ENCODE data around the gene DRAM1.

GRCh38 chr12:101884174-101884573, 6.8 kb downstream of the DRAM1 start:
- TF ChIP-seq POLR2A (IDR thresholded peaks at IDR 0.05) (no peak), CTCF (IDR thresholded peaks at IDR 0.05) (no peak)
